Neutrophil (primary cell): ENCODE results near the gene RHEB.

Source experiments
- H3K27ac ChIP-seq: fragments of 200-600 bp; sonication (generic); 2 replicates; pipeline ENCODE4 v1.5.1; 2016; ENCODE audit warnings: mild to moderate bottlenecking, moderate library complexity
- H3K27me3 ChIP-seq: fragments of 200-600 bp; sonication (generic); 2 replicates; pipeline ENCODE4 v1.6.0; 2016; ENCODE audit warnings: mild to moderate bottlenecking
- H3K36me3 ChIP-seq: fragments of 200-600 bp; sonication (generic); 2 replicates; pipeline ENCODE4 v1.5.1; 2017
- H3K4me1 ChIP-seq, 2 experiments: fragments of 200-600 bp in 1 of 2; sonication (generic) in 1 of 2; 1 replicate in 1 of 2; 2 replicates in 1 of 2; pipeline versions ENCODE4 v1.5.1 to v1.6.1; 2013 to 2016; ENCODE audit warnings: low read depth in 1 of 2, low read length in 1 of 2, mild to moderate bottlenecking in 1 of 2, moderate library complexity in 1 of 2; ENCODE audit not compliant: control insufficient read depth in 1 of 2, insufficient read depth in 1 of 2
- H3K4me3 ChIP-seq, 2 experiments: fragments of 200-600 bp in 1 of 2; sonication (generic) in 1 of 2; 1 replicate in 1 of 2; 2 replicates in 1 of 2; pipeline ENCODE4 v1.5.1; 2013 to 2016; ENCODE audit warnings: low read depth in 1 of 2, low read length in 1 of 2, mild to moderate bottlenecking in 1 of 2, moderate library complexity in 1 of 2
- H3K9me3 ChIP-seq: fragments of 200-600 bp; sonication (generic); 2 replicates; pipeline ENCODE4 v1.5.1; 2016
- TF ChIP-seq, protein P1 (sequence below): fragments of 200-600 bp; sonication (generic); IDR thresholded peaks from 2 replicates; pipeline ENCODE4 v1.5.1; 2016; ENCODE audit warnings: antibody characterized with exemption

The RHEB gene

DNA sequence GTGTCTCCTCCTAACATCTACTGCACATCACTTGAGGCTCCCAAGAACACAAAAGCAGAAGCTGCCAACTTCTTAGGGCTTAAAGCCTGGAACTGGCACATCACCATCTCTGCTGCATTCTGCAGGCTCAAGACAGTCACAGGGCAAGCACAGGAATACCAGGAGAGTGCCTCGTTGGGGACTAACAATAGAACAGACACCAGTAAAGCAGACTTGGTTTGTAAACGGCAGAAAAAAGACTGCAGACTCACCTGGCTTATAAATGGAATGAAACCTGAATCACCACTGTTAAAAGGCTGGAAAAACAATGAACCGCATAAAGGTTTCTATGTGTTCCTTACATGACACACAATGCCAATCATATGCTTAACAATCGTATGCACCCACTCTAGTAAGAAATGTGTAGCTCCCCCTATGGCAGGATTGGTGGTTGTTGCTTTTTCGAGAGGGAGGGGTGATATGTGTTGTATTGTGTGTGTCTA is 12.8 kb downstream of the RHEB start:
- TF ChIP-seq, protein P1, sequence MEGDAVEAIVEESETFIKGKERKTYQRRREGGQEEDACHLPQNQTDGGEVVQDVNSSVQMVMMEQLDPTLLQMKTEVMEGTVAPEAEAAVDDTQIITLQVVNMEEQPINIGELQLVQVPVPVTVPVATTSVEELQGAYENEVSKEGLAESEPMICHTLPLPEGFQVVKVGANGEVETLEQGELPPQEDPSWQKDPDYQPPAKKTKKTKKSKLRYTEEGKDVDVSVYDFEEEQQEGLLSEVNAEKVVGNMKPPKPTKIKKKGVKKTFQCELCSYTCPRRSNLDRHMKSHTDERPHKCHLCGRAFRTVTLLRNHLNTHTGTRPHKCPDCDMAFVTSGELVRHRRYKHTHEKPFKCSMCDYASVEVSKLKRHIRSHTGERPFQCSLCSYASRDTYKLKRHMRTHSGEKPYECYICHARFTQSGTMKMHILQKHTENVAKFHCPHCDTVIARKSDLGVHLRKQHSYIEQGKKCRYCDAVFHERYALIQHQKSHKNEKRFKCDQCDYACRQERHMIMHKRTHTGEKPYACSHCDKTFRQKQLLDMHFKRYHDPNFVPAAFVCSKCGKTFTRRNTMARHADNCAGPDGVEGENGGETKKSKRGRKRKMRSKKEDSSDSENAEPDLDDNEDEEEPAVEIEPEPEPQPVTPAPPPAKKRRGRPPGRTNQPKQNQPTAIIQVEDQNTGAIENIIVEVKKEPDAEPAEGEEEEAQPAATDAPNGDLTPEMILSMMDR, result no peak
- Histone ChIP-seq H3K9me3 (no peaks in the 10 kb centered on the region), H3K4me3 (no peak overlapping the region), H3K27ac (no peak overlapping the region), H3K27me3 (no peaks in the 10 kb centered on the region), H3K4me1 (peaks cover 15% of the 10 kb centered on the region in 2 experiments), H3K36me3 (no peaks in the 10 kb centered on the region)

- peaks cover 12 to 15% of the 10 kb centered on the region in 2 experiments for H3K4me1 ChIP-seq
- no peaks in the 10 kb centered on the region for H3K36me3 ChIP-seq
- no peak overlapping the region for H3K4me3 ChIP-seq
- H3K27me3 ChIP-seq, result no peaks in the 10 kb centered on the region
- TF ChIP-seq, protein P1, result no peak
- H3K9me3 ChIP-seq, result no peaks in the 10 kb centered on the region
- no peak overlapping the region for H3K27ac ChIP-seq
Observed at GRCh38 chr7:151505836-151506468, 13.7 kb downstream of the RHEB start.

DNA sequence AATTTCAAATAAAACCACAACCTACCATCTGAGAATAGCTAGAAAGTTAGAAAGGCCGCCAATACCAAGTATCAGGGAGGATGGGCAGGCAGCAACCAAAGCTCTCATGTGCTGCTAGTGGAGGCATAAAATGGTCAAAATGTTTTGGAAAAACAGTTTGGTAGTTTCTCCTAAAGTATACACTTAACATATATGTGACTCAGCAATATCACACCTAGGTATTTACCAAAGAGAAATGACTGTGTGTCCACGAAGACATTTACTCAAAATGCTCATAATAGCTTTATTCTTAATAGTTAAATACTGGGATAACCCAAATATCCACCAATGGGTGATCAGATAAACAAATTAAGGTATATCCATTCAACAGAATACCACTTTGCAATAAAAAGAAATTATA is 14.3 kb downstream of the RHEB start:
- Histone ChIP-seq H3K27ac (no peak overlapping the region), H3K4me1 (peaks cover 12 to 15% of the 10 kb centered on the region in 2 experiments), H3K9me3 (no peaks in the 10 kb centered on the region), H3K36me3 (no peaks in the 10 kb centered on the region), H3K27me3 (no peaks in the 10 kb centered on the region), H3K4me3 (no peak overlapping the region)
- TF ChIP-seq, protein P1, result no peak

- Histone ChIP-seq H3K27me3 (no peaks in the 10 kb centered on the region), H3K4me3 (no peak overlapping the region), H3K36me3 (no peaks in the 10 kb centered on the region), H3K9me3 (no peaks in the 10 kb centered on the region), H3K4me1 (peaks cover 12 to 15% of the 10 kb centered on the region in 2 experiments), H3K27ac (no peak overlapping the region)
- TF ChIP-seq, protein P1, result no peak
Observed at GRCh38 chr7:151504715-151505326, 14.9 kb downstream of the RHEB start.

DNA sequence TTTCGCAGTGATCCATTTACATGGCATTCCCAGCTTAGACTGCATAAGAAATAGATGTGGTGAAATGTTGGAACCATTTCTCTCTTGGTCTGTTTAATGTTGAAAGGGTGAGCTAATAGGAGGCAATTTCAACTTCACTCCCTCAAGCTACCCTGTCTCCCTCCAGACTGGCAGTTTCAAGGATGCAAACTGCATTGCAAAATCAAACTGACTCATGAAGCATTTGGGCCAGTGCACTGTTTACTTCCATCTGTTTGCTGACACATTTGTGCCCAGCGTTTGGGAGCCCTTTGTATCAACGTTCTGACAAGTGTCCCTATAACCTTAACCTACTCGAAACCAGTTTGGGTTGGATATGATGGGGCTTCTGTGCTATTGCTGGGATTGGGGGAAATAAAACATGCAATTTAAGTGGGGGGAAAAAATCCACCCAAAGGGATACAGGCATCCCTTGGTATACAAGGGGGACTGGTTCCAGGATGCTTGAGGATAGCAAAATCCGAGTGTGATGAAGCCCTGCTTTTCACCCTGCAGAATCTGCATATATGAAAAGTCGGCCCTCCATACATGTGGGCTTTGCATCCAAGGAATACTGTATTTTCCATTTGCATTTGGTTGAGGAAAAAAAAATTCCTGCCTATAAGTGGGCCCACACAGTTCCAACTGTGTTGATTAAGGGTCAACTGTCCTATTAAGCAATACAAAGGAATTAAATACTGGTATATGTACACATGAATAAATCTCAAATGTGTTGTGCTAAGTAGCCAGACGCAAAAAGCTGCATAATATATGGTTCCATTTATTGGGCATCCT is 15.6 kb downstream of the RHEB start:
- Histone ChIP-seq H3K4me1 (peaks cover 12 to 15% of the 10 kb centered on the region in 2 experiments), H3K36me3 (no peaks in the 10 kb centered on the region), H3K27me3 (no peaks in the 10 kb centered on the region), H3K4me3 (no peak overlapping the region), H3K27ac (peak overlapping the region; percentile 50), H3K9me3 (no peaks in the 10 kb centered on the region)
- TF ChIP-seq, protein P1, result no peak
